ENCODE measurements around the gene CCR3.

GRCh38 chr3:46212101-46212500 lies 30.2 kb upstream of the CCR3 start:
- TF ChIP-seq CTCF (IDR thresholded peaks at IDR 0.05) (no peak), POLR2A (IDR thresholded peaks at IDR 0.05) (no peak)
